H9 (cell line): ENCODE data around the gene SSH3. TPM values are rescaled to one million over a fixed set of nuclear protein-coding genes. Genes with fewer than 3 reads are reported as not detected.

Experiments
- DNase-seq: peaks from one replicate; pipeline ENCODE4 v3.0.0-alpha.2; 2017
- H2AFZ ChIP-seq: one replicate; pipeline ENCODE4 v1.6.1; 2013; ENCODE audit warnings: mild to moderate bottlenecking, low read length, control low read depth, moderate library complexity
- H2AK5ac ChIP-seq: 2 replicates; pipeline ENCODE4 v1.6.1; 2013; ENCODE audit warnings: low read length, control low read depth, mixed read lengths; ENCODE audit not compliant: insufficient read length
- H2BK120ac ChIP-seq: one replicate; pipeline ENCODE4 v1.6.1; 2013; ENCODE audit warnings: low read depth, mild to moderate bottlenecking, low read length, control low read depth, inconsistent platforms; ENCODE audit not compliant: poor library complexity, severe bottlenecking
- H2BK12ac ChIP-seq: 2 replicates; pipeline ENCODE4 v1.6.1; 2013; ENCODE audit warnings: low read length, control low read depth, mixed read lengths, low read depth; ENCODE audit not compliant: insufficient read length
- H2BK15ac ChIP-seq: 2 replicates; pipeline ENCODE4 v1.6.1; 2013; ENCODE audit warnings: low read depth, low read length, control low read depth
- H2BK20ac ChIP-seq: one replicate; pipeline ENCODE4 v1.6.1; 2013; ENCODE audit warnings: low read depth, mild to moderate bottlenecking, low read length, control low read depth, inconsistent platforms; ENCODE audit not compliant: poor library complexity, severe bottlenecking
- H2BK5ac ChIP-seq: 2 replicates; pipeline ENCODE4 v1.6.1; 2013; ENCODE audit warnings: low read length, control low read depth, mixed read lengths; ENCODE audit not compliant: insufficient read length
- H3K14ac ChIP-seq: 2 replicates; pipeline ENCODE4 v1.6.1; 2013; ENCODE audit warnings: low read length, control low read depth; ENCODE audit not compliant: insufficient read depth
- H3K18ac ChIP-seq: 2 replicates; pipeline ENCODE4 v1.6.1; 2013; ENCODE audit warnings: low read depth, mild to moderate bottlenecking, mixed read lengths, low read length, control low read depth; ENCODE audit not compliant: insufficient read length
- H3K23ac ChIP-seq: 2 replicates; pipeline ENCODE4 v1.6.1; 2013; ENCODE audit warnings: low read length, control low read depth, mixed read lengths, low read depth; ENCODE audit not compliant: insufficient read length
- H3K23me2 ChIP-seq: 2 replicates; pipeline ENCODE4 v1.6.1; 2013; ENCODE audit warnings: low read depth, mild to moderate bottlenecking, mixed read lengths, low read length, control low read depth; ENCODE audit not compliant: insufficient read length, poor library complexity, severe bottlenecking
- H3K27ac ChIP-seq: 2 replicates; pipeline ENCODE4 v1.5.1; 2013; ENCODE audit warnings: low read length, control low read depth, mixed read lengths, low read depth; ENCODE audit not compliant: insufficient read length
- H3K27me3 ChIP-seq: 2 replicates; pipeline ENCODE4 v1.6.1; 2013; ENCODE audit warnings: low read length, control low read depth, inconsistent platforms; ENCODE audit not compliant: insufficient read depth
- H3K4ac ChIP-seq: 2 replicates; pipeline ENCODE4 v1.6.1; 2013; ENCODE audit warnings: low read depth, mild to moderate bottlenecking, control low read depth, inconsistent platforms, low read length, moderate library complexity
- H3K4me1 ChIP-seq: 2 replicates; pipeline ENCODE4 v1.6.1; 2013; ENCODE audit warnings: low read length, control low read depth, inconsistent platforms; ENCODE audit not compliant: insufficient read depth
- H3K4me2 ChIP-seq: 2 replicates; pipeline ENCODE4 v1.6.1; 2013; ENCODE audit warnings: low read length, control low read depth, mixed read lengths; ENCODE audit not compliant: insufficient read length, insufficient read depth
- H3K56ac ChIP-seq: 2 replicates; pipeline ENCODE4 v1.6.1; 2013; ENCODE audit warnings: low read depth, mild to moderate bottlenecking, mixed read lengths, low read length, control low read depth; ENCODE audit not compliant: insufficient read length
- H3K79me1 ChIP-seq: 2 replicates; pipeline ENCODE4 v1.6.1; 2013; ENCODE audit warnings: low read depth, mild to moderate bottlenecking, moderate library complexity, low read length, control low read depth, inconsistent platforms; ENCODE audit not compliant: insufficient read depth, poor library complexity, severe bottlenecking
- H3K79me2 ChIP-seq: 2 replicates; pipeline ENCODE4 v1.6.1; 2013; ENCODE audit warnings: low read length, control low read depth, inconsistent platforms; ENCODE audit not compliant: insufficient read depth
- H3K9ac ChIP-seq: 2 replicates; pipeline ENCODE4 v1.6.1; 2013; ENCODE audit warnings: low read length, control low read depth, mixed read lengths; ENCODE audit not compliant: insufficient read length; ENCODE audit errors: extremely low read depth
- H3K9me3 ChIP-seq: one replicate; pipeline ENCODE4 v1.6.1; 2013; ENCODE audit warnings: low read depth, low read length, inconsistent platforms; ENCODE audit not compliant: control insufficient read depth
- H3T11ph ChIP-seq: one replicate; pipeline ENCODE4 v1.6.1; 2013; ENCODE audit warnings: mild to moderate bottlenecking, low read length, control low read depth, inconsistent platforms
- H4K20me1 ChIP-seq: one replicate; pipeline ENCODE4 v1.6.1; 2013; ENCODE audit not compliant: control insufficient read depth, insufficient read length, insufficient read depth
- H4K5ac ChIP-seq: 2 replicates; pipeline ENCODE4 v1.6.1; 2013; ENCODE audit warnings: low read depth, mild to moderate bottlenecking, mixed read lengths, low read length, control low read depth; ENCODE audit not compliant: insufficient read length
- H4K8ac ChIP-seq: replicated peaks from 2 replicates; pipeline ENCODE4 v1.6.1; 2013; ENCODE audit warnings: low read length, control low read depth, mixed read lengths, low read depth; ENCODE audit not compliant: insufficient read length
- H4K91ac ChIP-seq: 2 replicates; pipeline ENCODE4 v1.6.1; 2013; ENCODE audit warnings: low read depth, mild to moderate bottlenecking, moderate library complexity, mixed read lengths, low read length, control low read depth; ENCODE audit not compliant: insufficient read length
- H3K27ac Mint-ChIP-seq, 3 experiments: 2 replicates in 2 of 3; 3 replicates in 1 of 3; pipeline ENCODE4 v1.8.0; 2020 to 2021; ENCODE audit warnings: mixed read lengths in 3 of 3, mild to moderate bottlenecking in 1 of 3, moderate library complexity in 1 of 3
- H3K27me3 Mint-ChIP-seq: 2 replicates; pipeline ENCODE4 v1.8.0; 2021; ENCODE audit warnings: low read depth, mild to moderate bottlenecking, moderate library complexity, mixed read lengths
- H3K36me3 Mint-ChIP-seq, 3 experiments: 2 replicates in 2 of 3; 3 replicates in 1 of 3; pipeline ENCODE4 v1.8.0; 2020 to 2021; ENCODE audit warnings: low read depth in 3 of 3, mixed read lengths in 3 of 3; ENCODE audit not compliant: insufficient read depth in 1 of 3
- H3K4me1 Mint-ChIP-seq, 2 experiments: 2 replicates each; pipeline ENCODE4 v1.8.0; 2020; ENCODE audit warnings: mixed read lengths in 2 of 2
- H3K4me3 Mint-ChIP-seq, 2 experiments: 2 replicates in 1 of 2; 3 replicates in 1 of 2; pipeline ENCODE4 v1.8.0; 2020 to 2021; ENCODE audit warnings: mild to moderate bottlenecking in 2 of 2, mixed read lengths in 2 of 2, moderate library complexity in 1 of 2
- H3K9me3 Mint-ChIP-seq, 2 experiments: 2 replicates in 1 of 2; 3 replicates in 1 of 2; pipeline ENCODE4 v1.8.0; 2020; ENCODE audit warnings: mild to moderate bottlenecking in 2 of 2, mixed read lengths in 2 of 2, moderate library complexity in 1 of 2
- CTCF ChIP-seq: fragments of 200-600 bp; sonication (generic); conservative IDR thresholded peaks from 3 replicates; pipeline ENCODE4 v1.8.0; 2021; ENCODE audit warnings: antibody characterized with exemption, mild to moderate bottlenecking
- WGBS: extraction: QIAGEN DNeasy Blood & Tissue Kit; methylation state at CpG from one replicate; pipeline ENCODE4 v1.1.7; 2013; ENCODE audit warnings: missing lambda C conversion rate, low lambda C conversion rate, mixed read lengths; ENCODE audit not compliant: insufficient read length; ENCODE audit errors: extremely low coverage; 5-methylcytosine and 5-hydroxymethylcytosine counted together
- total RNA-seq: library from RNA; stranded (reverse); gene quantifications from 2 replicates; pipeline ENCODE4 v1.2.1, GENCODE V29; 2021

The SSH3 gene
- total RNA-seq, 1 experiment from 2014 or later = 42.2 TPM

- no peak overlapping the region for H3K27ac ChIP-seq
- no peaks in the 10 kb centered on the region; a peak in 1 of 4 replicates for H3K4me1 Mint-ChIP-seq
- H2BK5ac ChIP-seq = no peak overlapping the region
- peaks cover 0 to 15% (median 8%) of the 10 kb centered on the region in 3 experiments; a peak in 5 of 7 replicates for H3K36me3 Mint-ChIP-seq
- DNase-seq = no peak
- no peaks in the 10 kb centered on the region for H3K9me3 Mint-ChIP-seq
- no peaks in the 10 kb centered on the region for H3K4me1 ChIP-seq
- no peaks in the 10 kb centered on the region for H3K79me2 ChIP-seq
- no peak overlapping the region for H3K56ac ChIP-seq
- no peak; the same call in 2 of the 3 replicates for TF ChIP-seq CTCF
- H3K23me2 ChIP-seq = no peaks in the 10 kb centered on the region
- H3K18ac ChIP-seq = no peak overlapping the region
- H2AK5ac ChIP-seq = no peak overlapping the region
- H2BK15ac ChIP-seq = no peak overlapping the region
- H4K5ac ChIP-seq = no peak overlapping the region
- H4K91ac ChIP-seq = no peak overlapping the region
- H3K9ac ChIP-seq = no peak overlapping the region
- no peaks in the 10 kb centered on the region for H3K79me1 ChIP-seq
- no peak overlapping the region for H3T11ph ChIP-seq
- H3K14ac ChIP-seq = no peak overlapping the region; the same call in 1 of the 2 replicates
- no peak overlapping the region for H3K23ac ChIP-seq
- H3K27me3 ChIP-seq = no peaks in the 10 kb centered on the region
- H2AFZ ChIP-seq = no peak overlapping the region
- no peak overlapping the region for H3K4ac ChIP-seq
- no peak overlapping the region for H3K4me3 Mint-ChIP-seq
- no peak overlapping the region for H2BK20ac ChIP-seq
- no peaks in the 10 kb centered on the region for H3K9me3 ChIP-seq
- H4K8ac ChIP-seq = no peak overlapping the region
- H3K4me2 ChIP-seq = no peak overlapping the region
- H2BK12ac ChIP-seq = no peak overlapping the region
- H4K20me1 ChIP-seq = no peaks in the 10 kb centered on the region
- H3K27ac Mint-ChIP-seq = no peak overlapping the region
- H3K27me3 Mint-ChIP-seq = peaks cover 14% of the 10 kb centered on the region
- no CpG with 5 or more reads among the region's 15 CpGs for WGBS
- H2BK120ac ChIP-seq = no peak overlapping the region
Observed at GRCh38 chr11:67311556-67312082, 8.3 kb downstream of the SSH3 start.
